ENCODE results near the gene E4F1.

- TF ChIP-seq EZH2 (IDR thresholded peaks at IDR 0.05; ENCODE audit: insufficient read depth, poor library complexity, severe bottlenecking) (no peak), EZH2phosphoT487 (IDR thresholded peaks at IDR 0.05; ENCODE audit: insufficient read depth, low read depth) (no peak)
These were observed 11.9 kb downstream of the E4F1 start for GRCh38 chr16:2235234-2235651.
